ENCODE data around the gene ELOVL2. TPM values are rescaled to one million over a fixed set of nuclear protein-coding genes. Genes with fewer than 3 reads are reported as not detected.

ELOVL2 gene
- total RNA-seq, 1 experiment from 2014 or later = 0.41 TPM

GRCh38 chr6:10962673-10963072, 81.4 kb downstream of the ELOVL2 start:
- ChIA-PET CTCF (no interaction called here), POLR2A (ENCODE audit: unreplicated experiment) (no interaction called here)
- Histone ChIP-seq H3K4me2 (no peak overlapping the region), H3K79me2 (ENCODE audit: low read depth) (no peaks in the 10 kb centered on the region), H3K9me3 (ENCODE audit: insufficient read depth, low read depth) (no peaks in the 10 kb centered on the region), H3K27ac (no peak overlapping the region), H3K4me3 (no peak overlapping the region), H3K27me3 (ENCODE audit: insufficient read depth, low read depth) (no peaks in the 10 kb centered on the region), H3K4me1 (replicated peaks; ENCODE audit: insufficient read depth) (no peaks in the 10 kb centered on the region), H2AFZ (no peak overlapping the region), H4K20me1 (ENCODE audit: insufficient read depth) (no peaks in the 10 kb centered on the region), H3K9me2 (ENCODE audit: insufficient read depth) (no peaks in the 10 kb centered on the region), H3K36me3 (ENCODE audit: low read depth) (no peaks in the 10 kb centered on the region), H3F3A (ENCODE audit: insufficient read depth, low read depth) (no peaks in the 10 kb centered on the region)
- DNase-seq = no peak
- intact Hi-C loops (cut with micrococcal nuclease; ENCODE audit: unreplicated experiment) = no loop called here
- no TSS peak for BruUV-seq (replicated peaks)
- TF ChIP-seq EZH2 (IDR thresholded peaks at IDR 0.05; ENCODE audit: low read depth) (no peak), CTCF (conservative IDR thresholded peaks at IDR 0.05) (no peak)

- Histone ChIP-seq H3K9me2 (ENCODE audit: insufficient read depth) (no peaks in the 10 kb centered on the region), H3K79me2 (ENCODE audit: low read depth) (no peaks in the 10 kb centered on the region), H3K4me2 (no peak overlapping the region), H3K9me3 (ENCODE audit: insufficient read depth, low read depth) (no peaks in the 10 kb centered on the region), H3K27me3 (ENCODE audit: insufficient read depth, low read depth) (no peaks in the 10 kb centered on the region), H3K27ac (no peak overlapping the region), H4K20me1 (ENCODE audit: insufficient read depth) (no peaks in the 10 kb centered on the region), H3K4me1 (replicated peaks; ENCODE audit: insufficient read depth) (no peaks in the 10 kb centered on the region), H3K36me3 (ENCODE audit: low read depth) (no peaks in the 10 kb centered on the region), H2AFZ (no peak overlapping the region), H3K4me3 (no peak overlapping the region), H3F3A (ENCODE audit: insufficient read depth, low read depth) (no peaks in the 10 kb centered on the region)
- BruUV-seq (replicated peaks) = no TSS peak
- no peak for TF ChIP-seq EZH2 (IDR thresholded peaks at IDR 0.05; ENCODE audit: low read depth)
- TF ChIP-seq CTCF (conservative IDR thresholded peaks at IDR 0.05) = no peak
- ChIA-PET POLR2A (ENCODE audit: unreplicated experiment) (interaction anchor here (0.6 kb wide), 1 partner anchor 270 kb away, joined by 5 read pairs; the partner anchor contains the start of gene NEDD9), CTCF (interaction anchor here (0.6 kb wide), 1 partner anchor 40 kb away, joined by 3 read pairs; no protein-coding TSS in a partner anchor)
- no peak for DNase-seq
- intact Hi-C loops (cut with micrococcal nuclease; ENCODE audit: unreplicated experiment) = no loop called here
Measured at GRCh38 chr6:10961837-10962236, 82.3 kb downstream of the ELOVL2 start.

- H3F3A ChIP-seq (ENCODE audit: insufficient read depth, low read depth) = no peaks in the 10 kb centered on the region
- no peak overlapping the region for H3K27ac ChIP-seq
- no peak overlapping the region for H3K4me3 ChIP-seq
- no peaks in the 10 kb centered on the region for H3K27me3 ChIP-seq (ENCODE audit: insufficient read depth, low read depth)
- no peaks in the 10 kb centered on the region for H3K36me3 ChIP-seq (ENCODE audit: low read depth)
- no peak overlapping the region for H2AFZ ChIP-seq
- CTCF ChIA-PET = no interaction called here
- H3K9me3 ChIP-seq (ENCODE audit: insufficient read depth, low read depth) = no peaks in the 10 kb centered on the region
- no peak for TF ChIP-seq EZH2 (IDR thresholded peaks at IDR 0.05; ENCODE audit: low read depth)
- TF ChIP-seq CTCF (conservative IDR thresholded peaks at IDR 0.05) = no peak
- DNase-seq = no peak
- no peaks in the 10 kb centered on the region for H3K9me2 ChIP-seq (ENCODE audit: insufficient read depth)
- intact Hi-C loops (cut with micrococcal nuclease; ENCODE audit: unreplicated experiment) = no loop called here
- H3K79me2 ChIP-seq (ENCODE audit: low read depth) = no peaks in the 10 kb centered on the region
- no peak overlapping the region for H3K4me2 ChIP-seq
- H3K4me1 ChIP-seq (replicated peaks; ENCODE audit: insufficient read depth) = no peaks in the 10 kb centered on the region
- BruUV-seq (replicated peaks) = no TSS peak
- POLR2A ChIA-PET (ENCODE audit: unreplicated experiment) = no interaction called here
- no peaks in the 10 kb centered on the region for H4K20me1 ChIP-seq (ENCODE audit: insufficient read depth)
Measured at GRCh38 chr6:10960171-10960570, 83.9 kb downstream of the ELOVL2 start.
